Thoracic aorta (tissue), 2 donors: ENCODE data around the gene USP10. TPM values are rescaled to one million over a fixed set of nuclear protein-coding genes. Genes with fewer than 3 reads are reported as not detected.

Experiments
- ATAC-seq: fragments of 150-250 bp; one replicate; pipeline ENCODE4 v1.8.0; 2017; ENCODE audit warnings: low read depth; ENCODE audit not compliant: insufficient number of reproducible peaks, low FRiP score
- DNase-seq: peaks from one replicate; pipeline ENCODE4 v3.0.0-alpha.2; 2020; ENCODE audit warnings: low spot score
- H3K27ac ChIP-seq, 2 donors: fragments of 200-600 bp; sonication (generic); 1 replicate in 1 of 2; 2 replicates in 1 of 2; pipeline ENCODE4 v1.5.1; 2016; ENCODE audit warnings: mild to moderate bottlenecking in 2 of 2, moderate library complexity in 2 of 2
- H3K27me3 ChIP-seq: fragments of 200-600 bp; sonication (generic); replicated peaks from 2 replicates; pipeline ENCODE4 v1.6.0; 2016; ENCODE audit warnings: mild to moderate bottlenecking; ENCODE audit not compliant: insufficient read depth
- H3K36me3 ChIP-seq: fragments of 200-600 bp; sonication (generic); one replicate; pipeline ENCODE4 v1.5.1; 2016
- H3K4me1 ChIP-seq, 2 donors: fragments of 200-600 bp; sonication (generic); 1 replicate in 1 of 2; 2 replicates in 1 of 2; pipeline versions ENCODE4 v1.5.1 to v1.6.0; 2016; ENCODE audit warnings: low read depth in 2 of 2, mild to moderate bottlenecking in 1 of 2; ENCODE audit not compliant: control insufficient read depth in 1 of 2
- H3K4me3 ChIP-seq: fragments of 200-600 bp; sonication (generic); 2 replicates; pipeline ENCODE4 v1.5.1; 2016; ENCODE audit warnings: mild to moderate bottlenecking
- H3K9me3 ChIP-seq: fragments of 200-600 bp; sonication (generic); 2 replicates; pipeline ENCODE4 v1.5.1; 2016
- CTCF ChIP-seq: fragments of 200-600 bp; sonication (generic); IDR thresholded peaks from one replicate; pipeline ENCODE4 v1.5.1; 2019; ENCODE audit warnings: antibody characterized with exemption
- total RNA-seq, 2 donors: library from RNA; depleted of rRNA; stranded (reverse); fragments of >200 nt; gene quantifications; one replicate each; pipeline versions ENCODE4 v1.1.0 to v1.2.3, GENCODE V29; 2016

USP10 gene
- total RNA-seq, 2 donors from 2014 or later = 36.7 to 85.2 TPM

DNA sequence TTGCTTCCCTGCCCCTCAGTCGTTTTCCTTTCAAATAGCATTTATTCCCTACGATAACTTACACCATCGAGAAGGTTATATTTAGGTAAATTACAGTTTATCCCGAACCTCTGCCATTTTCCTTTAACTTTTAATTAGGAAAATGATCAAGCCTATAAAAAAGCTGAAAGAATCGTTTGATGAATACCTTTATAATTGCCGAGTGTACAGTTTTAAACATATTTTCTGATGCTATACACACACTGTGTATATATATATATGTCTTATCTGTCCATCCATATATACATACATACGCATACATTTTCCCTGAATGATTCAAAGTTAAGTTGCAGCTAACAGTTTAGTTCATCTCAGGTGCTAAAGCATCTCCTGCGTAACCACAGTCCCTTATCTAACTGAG, 63.4 kb downstream of the USP10 start:
- no peak for ATAC-seq
- Histone ChIP-seq H3K9me3 (no peaks in the 10 kb centered on the region), H3K27me3 (no peaks in the 10 kb centered on the region), H3K36me3 (peaks cover 43% of the 10 kb centered on the region), H3K27ac (no peak overlapping the region), H3K4me1 (peaks cover 0 to 11% of the 10 kb centered on the region in 2 donors), H3K4me3 (no peak overlapping the region)
- TF ChIP-seq CTCF = no peak
- DNase-seq = no peak

GRCh38 chr16:84763629-84764028, 63.8 kb downstream of the USP10 start:
- Histone ChIP-seq H3K4me3 (no peak overlapping the region), H3K27me3 (no peaks in the 10 kb centered on the region), H3K27ac (no peak overlapping the region), H3K36me3 (peaks cover 46% of the 10 kb centered on the region), H3K9me3 (no peaks in the 10 kb centered on the region), H3K4me1 (peaks cover 0 to 11% of the 10 kb centered on the region in 2 donors)
- no peak for DNase-seq
- no peak for TF ChIP-seq CTCF
- no peak for ATAC-seq

- DNase-seq (no peak), ATAC-seq (no peak)
- TF ChIP-seq CTCF = no peak
- peaks cover 0 to 11% of the 10 kb centered on the region in 2 donors for H3K4me1 ChIP-seq
- no peaks in the 10 kb centered on the region for H3K27me3 ChIP-seq
- H3K27ac ChIP-seq = no peak overlapping the region
- H3K36me3 ChIP-seq = peaks cover 51% of the 10 kb centered on the region
- H3K9me3 ChIP-seq = no peaks in the 10 kb centered on the region
- no peak overlapping the region for H3K4me3 ChIP-seq
Observed at GRCh38 chr16:84764970-84765369, 65.2 kb downstream of the USP10 start.

DNA sequence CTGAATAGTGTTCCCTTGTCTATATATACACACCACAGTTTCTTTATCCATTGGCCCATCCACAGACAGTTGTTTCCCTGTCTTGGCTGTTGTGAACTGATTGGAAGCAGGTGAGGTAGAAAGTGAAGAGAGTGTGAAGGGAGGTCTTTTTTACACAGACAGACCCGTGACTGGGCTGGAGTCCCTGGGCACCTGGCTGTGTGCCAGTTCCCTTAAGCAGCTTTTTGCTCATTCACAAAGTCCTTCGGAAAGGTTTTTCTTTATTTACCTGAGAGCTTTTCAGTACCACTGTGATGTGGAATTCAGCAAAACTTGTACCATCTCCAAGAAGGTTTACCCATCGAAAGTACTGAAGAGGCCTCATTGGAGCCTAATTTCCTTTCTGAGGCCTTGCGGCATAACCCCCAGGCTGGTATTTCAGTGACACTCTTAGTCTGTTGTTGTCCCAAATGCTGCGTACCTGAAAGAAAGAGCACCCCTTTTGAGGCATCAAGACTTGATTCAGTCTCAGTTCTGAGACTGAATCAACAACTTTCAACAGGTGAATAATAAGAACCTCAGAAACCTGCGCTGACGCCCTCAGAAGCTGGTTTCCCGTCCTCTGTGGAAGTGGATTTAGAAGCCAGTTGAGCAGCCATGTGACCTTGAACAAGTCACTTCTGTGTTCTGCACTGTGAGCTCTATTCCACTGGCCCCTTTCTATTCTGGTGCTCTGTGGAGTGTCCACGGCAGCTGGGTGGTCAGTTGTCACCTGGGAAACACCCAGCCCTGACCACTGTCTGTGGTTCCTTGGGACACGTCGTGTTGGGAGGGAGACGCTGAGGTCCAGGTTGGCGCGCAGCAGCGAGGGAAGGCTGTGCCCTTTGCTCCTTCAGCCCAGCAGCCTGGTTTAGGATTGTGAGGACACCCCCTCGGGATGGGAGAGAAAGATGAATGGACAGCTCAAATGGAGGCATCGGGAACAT, 66.1 kb downstream of the USP10 start:
- no peak for ATAC-seq
- Histone ChIP-seq H3K27me3 (no peaks in the 10 kb centered on the region), H3K9me3 (no peaks in the 10 kb centered on the region), H3K4me3 (no peak overlapping the region), H3K4me1 (peaks cover 0 to 11% of the 10 kb centered on the region in 2 donors), H3K27ac (no peak overlapping the region), H3K36me3 (peaks cover 43% of the 10 kb centered on the region)
- TF ChIP-seq CTCF = no peak
- DNase-seq = no peak

DNA sequence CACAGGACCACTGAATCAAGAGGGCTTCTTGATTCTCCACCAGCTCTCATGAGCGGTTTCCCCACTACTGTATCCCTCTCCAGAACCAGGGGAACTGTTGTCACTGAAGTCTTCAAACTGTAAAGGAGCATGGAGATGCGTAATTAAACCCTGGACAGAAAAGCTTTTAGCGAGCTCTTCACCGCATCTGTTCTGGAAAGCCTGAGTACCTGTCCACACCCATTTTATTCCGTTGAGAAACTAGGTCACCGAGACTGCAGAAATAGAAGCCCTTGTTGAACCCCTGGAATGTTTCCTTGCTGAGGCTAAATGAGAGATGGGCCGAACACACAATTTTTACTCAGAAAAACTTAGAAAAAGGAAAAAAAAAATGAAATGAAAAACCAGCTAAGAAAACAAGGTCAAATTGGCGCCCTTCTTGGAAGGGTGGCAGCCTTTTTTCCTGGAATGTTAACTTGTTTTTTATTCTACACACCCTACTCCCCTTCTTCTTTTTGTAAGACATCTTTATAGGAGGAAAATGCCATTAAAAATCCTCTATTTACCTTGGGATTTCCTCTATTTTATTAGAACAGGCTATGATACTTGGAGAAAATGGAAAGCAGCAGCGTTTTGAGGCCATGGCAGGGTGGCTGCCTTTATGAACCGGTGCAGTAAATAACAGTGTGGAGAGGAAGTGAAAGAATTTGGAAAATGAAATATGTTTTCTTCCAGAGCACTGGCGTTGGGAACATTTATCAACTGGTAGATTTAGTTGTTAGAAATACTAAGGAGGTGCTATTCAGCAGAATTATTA, 67.4 kb downstream of the USP10 start:
- ATAC-seq (no peak), DNase-seq (no peak)
- no peak for TF ChIP-seq CTCF
- peaks cover 37% of the 10 kb centered on the region for H3K36me3 ChIP-seq
- H3K27me3 ChIP-seq = no peaks in the 10 kb centered on the region
- H3K27ac ChIP-seq = no peak overlapping the region
- no peak overlapping the region for H3K4me3 ChIP-seq
- H3K9me3 ChIP-seq = no peaks in the 10 kb centered on the region
- H3K4me1 ChIP-seq = peaks cover 0 to 11% of the 10 kb centered on the region in 2 donors
